UCSD-AML1 (cell line): ENCODE measurements around the gene BTBD10.
A peak's percentile ranks its signal among the peaks of the same experiment; 100 is the strongest.
"Not testable (repeated sequence)": the region's sequence is repeated elsewhere in the genome, so short reads cannot be mapped to it uniquely, and the experiment has no call there.

ENCODE experiments used
- DNase-seq: peaks from one replicate; lab custom pipeline; 2025; ENCODE audit not compliant: unreplicated experiment; lab: John Stamatoyannopoulos, UW

The BTBD10 gene

DNA sequence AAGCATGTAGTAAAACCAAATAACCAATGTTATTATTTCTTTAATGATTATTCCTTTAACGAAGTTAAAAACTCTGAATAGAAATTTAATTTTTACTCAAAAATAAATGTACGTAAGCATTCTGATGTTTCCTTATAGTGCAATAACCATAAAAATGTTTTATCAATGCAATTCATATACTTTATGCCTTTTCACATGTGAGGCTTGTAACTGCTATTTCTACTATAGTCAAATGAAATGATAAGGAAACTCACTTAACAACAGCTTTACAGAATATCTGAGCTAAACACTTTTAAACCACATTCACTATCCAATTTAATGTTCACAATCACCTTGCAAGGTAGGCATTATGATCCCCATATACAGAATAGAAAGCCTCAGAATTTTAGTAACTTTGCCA is 17.4 kb downstream of the BTBD10 start:
- DNase-seq, result no peak

DNA sequence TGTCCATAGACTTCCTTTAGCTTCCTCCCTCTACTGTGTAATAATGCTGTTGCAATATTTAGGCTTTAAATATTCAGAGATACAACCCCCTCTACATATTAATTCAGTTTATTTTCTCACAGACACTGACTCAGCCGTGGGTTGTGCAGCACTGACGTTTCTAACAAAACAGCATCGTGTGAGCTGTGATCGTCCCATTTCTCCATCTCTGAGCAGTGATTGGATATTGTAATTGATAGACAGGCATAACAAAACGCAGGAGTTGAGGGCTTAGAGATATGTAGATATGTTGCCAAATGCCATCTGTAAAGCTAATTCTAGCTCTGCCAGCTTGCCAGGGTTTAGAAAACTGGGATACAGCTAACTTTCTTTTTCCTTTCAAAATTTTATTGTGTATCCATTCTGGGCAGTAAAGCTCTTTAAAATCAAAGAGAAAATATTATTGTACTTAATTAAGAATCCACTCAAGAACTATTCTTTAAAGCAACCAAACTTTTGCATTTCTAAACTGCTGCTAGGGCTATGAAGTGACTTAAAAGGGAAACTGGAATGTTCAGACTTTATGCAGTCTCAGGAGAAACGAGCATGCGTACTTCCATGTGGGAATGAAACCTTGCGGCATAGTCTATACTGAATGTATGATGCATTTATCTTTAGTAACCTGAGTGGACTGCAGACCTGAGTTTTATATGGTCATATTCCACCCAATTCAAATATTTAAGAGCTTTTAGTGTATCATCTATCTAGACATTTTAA is 22.7 kb downstream of the BTBD10 start:
- no peak for DNase-seq

DNA sequence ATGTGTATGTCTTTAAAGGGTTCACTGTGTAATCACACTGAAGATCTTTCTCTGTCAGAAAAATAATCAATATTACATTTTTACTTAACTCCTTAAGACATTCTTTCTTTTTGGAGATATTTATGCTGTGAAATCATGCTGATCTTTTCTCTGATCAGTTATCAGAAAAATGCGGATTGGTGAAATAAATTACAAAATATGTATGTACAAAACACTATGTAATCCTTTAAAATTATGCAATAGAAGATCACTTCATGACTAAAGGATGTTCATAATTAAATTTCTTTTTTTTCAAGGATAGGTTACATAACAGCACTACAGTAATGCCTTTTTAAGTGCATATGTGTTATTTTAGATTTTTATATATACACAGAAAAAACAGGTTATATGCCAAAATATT is 24.7 kb downstream of the BTBD10 start:
- no peak for DNase-seq

DNA sequence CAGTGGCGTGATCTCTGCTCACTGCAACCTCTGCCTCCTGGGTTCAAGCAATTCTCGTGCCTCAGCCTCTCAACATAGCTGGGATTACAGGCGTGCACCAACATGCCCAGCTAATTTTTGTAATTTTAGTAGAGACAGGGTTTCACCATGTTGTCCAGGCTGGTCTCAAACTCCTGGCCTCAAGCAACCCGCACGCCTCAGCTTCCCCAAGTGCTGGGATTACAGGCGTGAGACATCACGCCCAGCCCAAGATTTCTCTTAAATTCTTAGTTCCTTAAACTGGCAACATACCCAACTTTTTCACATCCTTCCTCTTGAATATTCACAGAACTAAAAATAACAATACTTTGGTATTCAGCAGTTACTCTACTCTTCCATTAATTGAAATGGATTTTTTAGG is 26.2 kb downstream of the BTBD10 start:
- not testable (repeated sequence) for DNase-seq

DNA sequence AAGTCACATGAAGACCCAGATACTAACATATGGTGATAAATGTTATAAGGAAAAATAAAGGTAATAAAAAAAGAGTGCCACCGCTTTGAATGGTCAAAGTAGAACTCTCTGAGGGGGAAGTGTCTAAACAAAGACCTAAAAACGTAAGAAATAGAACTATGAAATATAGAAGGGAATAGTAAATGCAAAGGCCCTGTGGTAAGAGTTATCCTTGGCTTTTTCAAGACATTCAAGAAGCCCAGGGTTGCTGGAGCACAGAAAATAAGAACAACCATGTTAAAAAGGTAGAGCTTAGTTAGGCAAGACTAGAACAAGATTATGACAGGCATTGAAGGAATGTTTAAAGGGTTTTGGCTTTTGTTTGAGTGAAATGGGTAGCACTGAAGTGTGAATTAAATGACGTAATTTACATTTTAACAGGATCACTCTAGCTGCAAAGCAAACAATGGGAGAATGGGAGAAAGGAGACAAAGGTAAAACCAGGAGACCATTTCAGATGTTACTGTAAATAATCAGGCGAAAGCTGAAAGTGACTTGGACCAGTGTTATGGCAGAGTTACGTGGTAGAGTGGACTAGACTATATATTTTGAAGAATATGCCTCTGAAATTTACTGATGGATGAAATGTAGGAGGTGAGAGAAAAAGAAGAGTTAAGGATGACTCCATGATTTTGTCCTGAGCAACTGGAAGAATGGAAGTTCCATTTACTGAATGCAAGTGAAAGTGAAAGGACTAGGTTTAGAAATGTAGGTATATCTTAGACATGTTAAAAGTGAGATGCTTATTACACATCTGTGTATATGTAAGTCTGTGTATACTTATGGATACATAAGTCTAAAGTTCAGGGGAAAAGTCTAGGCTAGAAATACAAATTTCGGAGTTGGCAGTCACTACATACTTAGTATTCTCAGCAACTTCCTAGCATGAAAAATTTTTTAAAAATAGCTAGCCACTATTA is 28.5 kb downstream of the BTBD10 start:
- DNase-seq, result no peak

DNA sequence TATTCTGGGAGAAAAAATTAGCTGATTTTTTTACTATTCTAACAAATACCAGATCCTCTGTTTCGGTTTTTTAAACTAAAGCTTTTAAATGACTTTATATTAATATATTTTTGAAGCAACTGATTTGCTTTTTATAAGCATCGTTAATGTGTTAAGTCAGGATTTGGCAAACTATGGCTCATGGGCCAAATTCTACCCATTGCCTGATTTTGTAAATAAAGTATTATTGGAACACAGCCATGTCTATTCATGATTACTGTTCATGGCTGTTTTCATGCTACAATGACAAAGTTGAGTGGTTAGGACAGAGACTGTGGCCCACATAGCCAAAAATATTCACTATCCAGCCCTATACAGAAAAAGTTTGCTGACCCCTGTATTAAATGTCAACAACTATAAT is 29.6 kb downstream of the BTBD10 start:
- DNase-seq, result no peak

DNA sequence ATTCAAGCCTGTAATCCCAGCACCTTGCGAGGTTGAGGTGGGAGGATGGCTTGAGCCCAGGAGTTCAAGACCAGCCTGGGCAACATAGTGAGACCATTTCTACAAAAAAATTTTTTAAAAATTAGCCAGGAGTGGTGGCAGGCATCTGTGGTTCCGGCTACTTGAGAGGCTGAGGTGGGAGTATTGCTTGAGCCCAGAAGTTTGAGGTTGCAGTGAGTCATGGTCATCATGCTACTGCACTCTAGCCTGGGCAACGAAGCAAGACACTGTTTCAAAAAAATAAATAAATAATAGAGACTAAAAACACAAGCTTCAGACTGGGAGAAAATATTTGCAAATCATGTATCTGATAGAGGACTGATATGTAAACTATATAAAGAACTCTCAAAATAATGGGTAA is 33.2 kb downstream of the BTBD10 start:
- DNase-seq, result no peak

DNA sequence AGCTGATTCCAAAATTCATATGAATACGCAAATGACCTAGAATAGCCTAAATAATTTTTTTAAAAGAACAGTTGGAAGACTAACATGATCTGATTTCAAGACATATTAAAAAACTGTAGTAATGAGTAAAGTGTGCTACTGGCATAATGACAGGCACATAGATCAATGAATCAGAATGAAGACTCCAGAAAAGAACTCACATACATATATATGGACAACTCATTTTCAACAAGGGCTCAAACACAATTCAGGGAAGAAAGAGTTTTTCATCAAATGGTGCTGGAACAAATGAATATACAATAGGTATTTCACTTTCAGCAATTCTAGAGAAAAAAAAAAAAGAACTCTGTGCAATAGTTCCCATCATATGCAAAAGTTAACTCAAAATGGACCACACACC is 33.7 kb downstream of the BTBD10 start:
- no peak for DNase-seq

DNA sequence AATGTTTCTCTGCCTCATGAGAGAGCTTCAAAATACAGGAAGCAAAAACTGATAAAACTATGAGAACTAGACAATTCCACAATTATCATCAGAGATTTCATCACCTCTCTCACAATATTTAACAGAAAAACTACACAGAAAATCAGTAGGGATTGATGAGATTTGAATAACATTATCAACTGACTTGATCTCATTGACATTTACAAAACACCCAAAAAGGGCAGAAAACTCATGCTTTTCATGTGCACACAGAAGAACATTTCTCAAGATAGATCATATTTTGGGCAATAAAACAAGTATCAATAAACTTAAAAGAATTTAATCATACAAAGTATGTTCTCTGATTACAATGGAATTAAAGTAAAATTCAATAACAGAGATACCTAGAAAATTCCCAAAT is 35.6 kb downstream of the BTBD10 start:
- no peak for DNase-seq

DNA sequence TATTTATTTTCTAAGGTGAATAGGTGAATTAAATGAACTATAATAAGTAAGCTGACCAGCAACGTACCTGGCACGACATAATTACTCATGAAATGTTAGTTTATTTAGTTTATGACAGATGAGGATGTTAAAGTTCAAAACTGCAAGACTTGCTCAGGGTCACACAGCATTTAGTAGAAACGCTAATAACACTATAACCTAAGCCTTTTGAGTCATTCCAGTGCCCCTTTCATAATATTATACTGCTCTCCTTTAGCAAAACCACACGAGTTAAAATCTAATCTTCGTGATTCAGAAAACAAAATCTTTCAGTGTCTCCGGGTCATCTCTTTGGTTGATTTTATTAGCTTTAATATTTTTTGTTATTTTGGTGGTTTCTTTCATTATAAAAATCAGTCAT is 39.6 kb downstream of the BTBD10 start:
- no peak for DNase-seq

DNA sequence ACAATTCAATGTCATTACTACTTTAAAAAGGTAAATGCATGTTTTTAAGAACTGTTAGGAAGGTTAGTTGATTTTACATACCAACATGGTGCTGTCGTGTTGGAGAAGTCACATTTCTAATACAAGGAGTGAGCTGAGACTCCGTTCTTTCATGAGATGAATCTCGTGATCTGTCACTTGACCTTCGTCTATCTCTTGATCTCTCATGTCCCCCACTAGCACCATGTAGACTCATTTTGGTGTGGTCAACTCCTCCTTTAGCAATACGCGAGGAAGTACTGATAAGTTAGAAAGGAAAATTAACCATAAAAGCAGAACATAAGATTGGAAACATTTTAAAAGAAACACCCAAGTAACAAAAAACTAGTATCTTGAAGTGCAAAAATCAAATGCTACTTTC is 41.5 kb downstream of the BTBD10 start:
- no peak for DNase-seq

DNA sequence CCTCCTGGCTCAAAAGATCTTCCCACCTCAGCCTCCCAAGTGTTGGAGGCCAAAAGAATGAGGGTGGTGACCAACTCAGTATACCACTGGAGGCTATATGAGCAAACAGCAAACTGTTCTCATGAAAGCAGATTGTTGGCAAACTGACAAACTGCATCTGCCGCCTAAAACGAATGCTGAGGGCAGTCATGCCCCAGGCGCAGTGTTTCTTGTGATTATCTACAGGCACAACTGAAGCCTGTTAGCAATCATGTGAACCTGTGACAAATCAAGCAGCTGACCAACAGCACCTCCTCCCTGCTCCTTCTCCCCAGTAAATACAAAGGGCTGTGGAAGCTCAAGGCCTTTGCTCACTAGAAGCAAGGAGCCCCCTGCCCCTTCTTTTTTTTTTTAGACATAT is 47.8 kb downstream of the BTBD10 start:
- no peak for DNase-seq

DNA sequence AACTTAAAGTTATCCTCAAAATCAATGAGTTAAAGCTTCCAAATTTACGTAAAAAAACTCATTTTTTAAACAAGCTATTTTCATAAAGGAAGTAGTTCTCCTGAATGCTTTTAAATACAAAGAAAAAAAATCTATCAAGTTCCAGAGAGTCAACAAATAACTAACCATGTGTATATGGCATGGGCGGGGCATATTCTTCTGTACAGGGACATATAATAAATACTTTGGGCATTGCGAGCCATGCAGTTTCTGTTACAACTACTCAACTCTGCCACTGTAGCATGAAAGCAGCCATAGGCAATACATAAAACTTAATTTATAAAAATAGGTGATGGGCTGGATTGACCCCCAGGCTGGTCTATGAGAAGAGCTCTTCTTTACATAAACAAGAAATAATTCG is 57.8 kb downstream of the BTBD10 start:
- DNase-seq, result no peak

DNA sequence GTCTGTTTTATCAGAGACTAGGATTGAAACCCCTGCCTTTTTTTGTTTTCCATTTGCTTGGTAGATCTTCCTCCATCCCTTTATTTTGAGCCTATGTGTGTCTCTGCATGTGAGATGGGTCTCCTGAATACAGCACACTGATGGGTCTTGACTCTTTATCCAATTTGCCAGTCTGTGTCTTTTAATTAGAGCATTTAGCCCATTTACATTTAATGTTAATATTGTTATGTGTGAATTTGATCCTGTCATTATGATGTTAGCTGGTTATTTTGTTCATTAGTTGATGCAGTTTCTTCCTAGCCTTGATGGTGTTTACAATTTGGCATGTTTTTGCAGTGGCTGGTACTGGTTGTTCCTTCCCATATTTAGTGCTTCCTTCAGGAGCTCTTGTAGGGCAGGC is 64.7 kb downstream of the BTBD10 start:
- DNase-seq, result not testable (repeated sequence)

DNA sequence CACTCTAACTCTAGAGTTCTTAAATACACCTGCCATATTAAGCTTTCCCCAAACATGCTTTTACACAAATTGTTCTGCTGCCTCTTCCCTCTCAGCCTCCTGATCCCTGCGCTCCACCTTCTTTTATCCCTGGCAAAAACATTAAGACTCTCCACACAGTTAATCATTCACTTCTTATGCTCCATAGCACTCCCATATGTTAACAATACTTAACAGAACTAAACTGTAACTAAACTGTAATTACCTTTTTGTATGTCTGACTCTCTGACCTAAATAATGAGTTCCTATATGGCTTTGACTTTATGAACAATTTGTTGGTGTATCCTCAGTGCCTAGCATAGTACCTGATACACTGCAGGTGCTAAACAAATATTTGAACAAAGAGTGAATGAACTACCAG is 71.8 kb downstream of the BTBD10 start:
- no peak for DNase-seq

DNA sequence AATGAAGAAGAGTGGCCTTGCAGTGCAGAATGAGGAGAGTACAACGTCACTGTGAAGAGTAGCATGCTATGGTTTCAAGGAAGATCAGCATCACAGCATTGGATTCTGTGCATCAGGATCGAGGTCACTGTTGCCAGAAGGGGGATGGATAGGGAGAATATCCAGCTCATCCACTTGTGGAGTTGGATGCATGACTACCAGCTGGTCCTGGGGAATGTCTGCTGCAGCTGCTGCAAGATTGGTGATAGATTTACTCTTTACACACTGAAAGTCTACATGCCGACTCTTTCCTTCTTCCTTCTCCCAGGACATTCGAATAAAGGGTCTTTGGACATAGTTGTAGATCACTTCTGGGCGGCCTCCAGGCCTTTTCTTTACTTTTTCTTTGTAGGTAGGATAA is 74.3 kb downstream of the BTBD10 start:
- no peak for DNase-seq

DNA sequence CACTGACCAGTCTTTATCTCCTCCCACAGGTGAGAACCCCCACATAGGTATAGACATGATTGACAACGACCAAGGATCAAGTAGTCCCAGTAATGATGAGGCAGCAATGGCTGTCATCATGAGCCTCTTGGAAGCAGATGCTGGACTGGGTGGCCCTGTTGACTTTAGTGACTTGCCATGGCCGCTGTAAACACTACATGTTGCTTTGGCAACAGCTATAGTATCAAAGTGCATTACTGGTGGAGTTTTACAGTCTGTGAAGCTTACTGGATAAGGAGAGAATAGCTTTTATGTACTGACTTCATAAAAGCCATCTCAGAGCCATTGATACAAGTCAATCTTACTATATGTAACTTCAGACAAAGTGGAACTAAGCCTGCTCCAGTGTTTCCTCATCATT is 76.5 kb downstream of the BTBD10 start:
- DNase-seq, result no peak

DNA sequence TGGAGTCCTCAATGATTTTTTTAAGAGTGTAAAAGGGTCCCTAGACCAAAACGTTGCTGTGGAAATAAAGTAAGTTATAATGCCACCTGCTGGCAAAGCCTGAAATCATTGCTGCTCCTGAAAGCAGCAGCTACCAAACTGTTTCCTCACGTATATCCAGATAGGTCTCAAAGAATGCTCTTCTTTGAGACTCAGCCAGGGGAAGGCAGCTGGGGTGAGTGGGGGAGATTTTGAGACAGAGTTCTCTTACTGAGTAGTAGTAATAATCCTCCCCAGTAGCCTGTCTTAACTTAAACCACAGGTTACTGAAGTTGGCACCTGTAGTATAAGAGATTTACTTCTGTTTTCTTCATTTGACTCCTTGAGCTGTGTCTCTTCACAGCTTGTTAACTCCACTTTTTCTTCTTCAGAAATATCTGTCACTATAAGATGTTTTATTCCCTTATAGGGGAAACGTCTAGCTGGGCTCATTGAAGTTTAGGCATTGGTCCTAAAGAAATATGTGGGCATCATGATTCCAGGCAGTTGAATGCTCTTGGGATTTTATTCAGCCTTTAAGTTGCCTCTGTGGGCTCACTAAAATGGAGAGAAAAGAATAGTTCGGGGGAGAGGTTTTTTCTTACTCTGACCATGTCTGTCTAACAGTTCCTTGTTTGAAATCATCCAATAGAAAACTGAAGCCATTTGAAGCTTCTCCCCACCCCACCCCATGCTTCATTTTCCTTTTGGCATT is 77.9 kb downstream of the BTBD10 start:
- peak; percentile 17 for DNase-seq

DNA sequence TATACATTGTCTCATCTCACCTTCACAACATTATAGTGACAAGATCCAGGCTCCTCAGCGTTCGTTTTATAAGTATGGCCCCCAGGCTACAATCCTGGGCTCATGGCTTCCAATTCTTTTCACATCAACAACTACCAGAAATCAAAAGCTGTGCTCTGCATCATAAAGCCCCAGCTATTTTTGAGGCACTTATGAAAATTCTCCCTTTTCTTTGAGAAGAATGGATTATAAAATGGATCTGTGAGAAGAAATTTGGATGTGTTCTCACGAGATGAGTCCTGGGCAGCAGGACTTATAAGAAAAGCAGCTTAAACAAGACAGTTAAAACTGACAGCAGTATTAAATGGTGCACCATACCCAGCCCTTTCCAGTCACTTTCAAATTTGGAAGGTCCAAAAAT is 80.3 kb downstream of the BTBD10 start:
- no peak for DNase-seq

DNA sequence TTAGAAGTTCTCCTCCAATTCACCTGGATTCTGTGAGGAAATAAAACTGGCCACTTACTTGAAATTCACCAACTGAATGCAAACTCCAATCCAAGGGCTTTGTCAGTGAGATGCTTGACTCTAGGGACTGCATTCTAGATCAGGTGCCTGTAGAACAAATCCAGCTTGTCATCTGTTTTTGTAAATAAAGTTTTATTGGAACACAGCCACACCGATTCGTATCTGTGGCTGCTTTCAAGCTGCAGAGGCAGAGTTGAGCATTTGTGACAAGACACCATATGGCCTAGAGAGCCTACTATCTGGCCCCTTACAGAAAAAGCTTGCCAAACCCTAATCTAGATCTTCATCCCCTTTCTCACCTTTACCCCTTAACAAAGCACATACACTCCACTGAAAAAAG is 82.3 kb downstream of the BTBD10 start:
- no peak for DNase-seq

DNA sequence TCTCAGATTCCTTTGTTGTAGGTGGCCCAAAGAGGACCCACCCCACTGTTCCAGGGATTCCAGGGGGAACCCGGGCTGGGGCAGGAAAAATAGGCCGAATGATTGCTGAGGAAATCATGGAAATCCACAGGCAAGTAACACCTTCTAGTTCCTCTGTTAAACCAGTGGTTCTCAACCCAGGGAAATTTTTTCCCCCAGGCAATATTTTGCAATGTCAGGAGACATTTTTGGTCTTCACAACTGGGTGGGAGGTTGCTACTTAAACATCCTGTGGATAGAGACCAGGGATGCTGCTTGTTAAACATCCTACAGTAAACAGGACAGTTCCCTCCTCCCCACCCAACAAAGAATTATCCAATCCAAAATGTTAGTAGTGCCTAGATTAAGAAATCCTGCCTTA is 84.7 kb downstream of the BTBD10 start:
- DNase-seq, result no peak

DNA sequence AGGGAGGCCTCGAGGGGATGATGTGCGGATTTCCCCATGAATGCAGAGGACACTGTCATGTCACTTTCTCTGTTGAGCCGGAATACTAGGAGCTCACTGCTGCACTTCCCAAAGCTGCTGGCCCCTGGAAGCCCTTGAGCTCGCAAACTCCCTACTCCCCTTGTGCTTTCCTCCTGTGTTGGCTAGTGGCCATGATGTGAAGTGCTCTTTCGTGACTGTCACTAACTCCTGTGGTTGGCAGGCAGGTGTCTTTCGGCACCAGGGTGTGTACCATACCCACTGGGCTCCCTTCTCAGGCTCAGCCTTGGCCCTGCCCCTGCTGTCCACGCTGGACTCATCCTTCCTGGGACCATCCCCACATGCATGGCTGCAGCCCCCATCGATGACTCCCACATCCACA is 86.2 kb downstream of the BTBD10 start:
- no peak for DNase-seq
